ENCODE measurements around the gene PSD4.

Gene PSD4

DNA sequence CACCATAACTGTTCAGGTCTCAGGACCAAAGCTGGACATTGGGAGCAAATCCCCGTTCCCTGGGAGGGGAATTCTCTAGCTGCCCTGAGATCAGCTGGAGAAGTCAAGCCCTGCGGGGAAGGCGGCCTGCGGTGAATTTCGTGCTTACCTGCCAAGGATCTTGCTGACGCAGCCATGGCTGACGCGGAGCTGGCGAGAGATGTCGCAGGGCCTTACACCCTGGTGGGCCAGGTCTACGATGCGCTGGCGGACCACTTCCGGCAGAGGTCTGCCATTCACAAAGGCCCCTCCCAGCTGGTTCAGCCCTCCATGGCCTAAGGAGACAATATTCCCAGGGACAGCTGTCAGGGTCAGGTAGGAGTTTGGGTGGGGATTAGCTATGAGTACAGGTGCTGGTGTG is 72.8 kb downstream of the PSD4 start:
- Mint-ChIP-seq H3K36me3 (ENCODE audit: low read depth) (peaks cover 9% of the 10 kb centered on the region), H3K4me1 (ENCODE audit: low read depth) (peaks cover 35% of the 10 kb centered on the region), H3K4me3 (no peak overlapping the region), H3K9me3 (no peaks in the 10 kb centered on the region), H3K27me3 (no peaks in the 10 kb centered on the region), H3K27ac (no peak overlapping the region)
- DNase-seq: no peak

DNA sequence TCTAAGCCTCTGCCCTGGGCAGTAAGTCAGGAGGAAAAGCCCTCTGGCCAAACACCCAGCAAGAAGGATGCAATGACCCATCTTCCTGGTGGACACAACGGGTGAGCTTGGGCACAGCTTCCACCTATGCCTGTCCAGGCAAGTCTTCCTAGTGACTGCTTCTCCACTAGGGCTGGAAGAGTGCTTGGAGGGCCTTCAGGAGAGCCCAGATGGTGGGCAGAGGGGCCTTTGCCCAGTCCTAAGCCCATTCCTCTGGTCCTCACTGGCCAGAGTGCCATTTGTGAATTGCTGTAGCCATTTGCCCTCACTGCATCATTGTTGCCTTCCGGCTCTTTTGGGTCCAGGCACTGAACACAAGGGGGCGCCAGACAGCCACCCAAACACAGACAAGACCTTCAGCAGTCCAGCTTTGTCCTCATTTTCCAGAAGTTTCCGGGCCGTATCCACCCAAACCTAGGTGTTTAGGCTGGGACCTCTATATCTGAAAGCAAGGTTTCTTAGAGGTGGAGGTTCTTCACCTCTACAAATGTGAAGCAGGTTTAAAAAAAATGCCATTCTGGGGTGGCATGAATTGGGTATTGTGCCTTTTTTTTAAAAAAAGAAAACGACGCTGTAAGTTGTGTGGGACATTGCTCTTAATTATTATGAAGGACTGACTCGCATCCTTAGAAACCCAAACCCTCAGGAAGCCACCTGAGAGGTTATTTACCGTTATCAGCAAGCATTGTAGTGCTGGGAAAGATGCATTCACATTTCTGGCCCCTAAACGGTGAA is 75.4 kb downstream of the PSD4 start:
- Mint-ChIP-seq H3K27me3 (no peaks in the 10 kb centered on the region), H3K4me3 (no peak overlapping the region), H3K9me3 (no peaks in the 10 kb centered on the region), H3K36me3 (ENCODE audit: low read depth) (no peaks in the 10 kb centered on the region), H3K27ac (no peak overlapping the region), H3K4me1 (ENCODE audit: low read depth) (peaks cover 48% of the 10 kb centered on the region)
- peak; percentile 84 for DNase-seq

DNA sequence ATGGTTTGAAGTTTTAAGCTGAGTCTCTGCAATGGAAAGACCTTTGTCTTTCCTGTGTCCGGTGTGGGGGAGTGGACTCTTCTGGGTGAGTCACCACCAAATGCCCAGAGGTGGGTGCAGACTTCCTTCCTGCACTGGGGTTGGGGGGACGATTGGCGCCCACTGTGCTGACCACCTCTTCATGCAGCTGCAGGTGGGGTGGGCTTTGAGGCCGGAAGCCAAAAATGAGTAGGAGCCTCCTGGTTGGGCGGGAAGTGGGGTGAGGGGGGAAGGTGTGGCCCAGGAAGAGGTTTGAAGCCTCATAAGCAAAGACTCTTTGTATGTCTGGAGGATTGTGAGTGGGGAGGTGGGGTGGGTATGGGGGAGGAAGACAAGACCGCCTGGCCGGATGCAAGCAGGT is 77.3 kb downstream of the PSD4 start:
- peaks cover 65% of the 10 kb centered on the region for H3K4me1 Mint-ChIP-seq (ENCODE audit: low read depth)
- H3K9me3 Mint-ChIP-seq: no peaks in the 10 kb centered on the region
- DNase-seq: no peak

DNA sequence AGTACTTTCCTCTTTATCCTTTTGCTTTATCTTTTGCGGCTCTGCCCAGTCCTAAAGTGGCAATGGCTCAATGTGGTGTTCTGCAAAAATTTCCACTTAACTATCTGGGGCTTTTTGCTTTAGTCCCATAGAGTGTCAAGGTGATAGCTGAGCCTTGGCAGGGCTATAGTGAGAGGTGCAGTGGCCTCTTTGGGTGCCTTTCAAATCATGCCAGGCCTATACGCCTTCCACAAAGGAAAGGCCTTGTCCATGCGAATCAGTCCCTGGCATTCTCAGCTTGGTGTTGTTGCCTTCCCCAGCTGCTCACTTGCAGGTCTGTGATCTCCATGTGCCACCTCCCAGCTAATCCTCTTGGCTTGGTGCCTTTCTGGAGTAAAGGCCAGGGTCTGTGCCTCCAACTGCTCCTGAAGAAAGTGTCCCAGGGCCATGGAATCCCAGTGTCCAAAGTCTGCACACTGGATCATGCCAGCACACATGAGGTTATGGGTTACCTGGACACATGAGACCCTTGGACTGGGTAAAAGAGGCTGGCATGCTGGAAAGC is 78.3 kb downstream of the PSD4 start:
- Mint-ChIP-seq H3K4me3 (no peak overlapping the region), H3K27ac (peak overlapping the region; percentile 39), H3K9me3 (no peaks in the 10 kb centered on the region), H3K36me3 (ENCODE audit: low read depth) (peaks cover 8% of the 10 kb centered on the region), H3K27me3 (no peaks in the 10 kb centered on the region), H3K4me1 (ENCODE audit: low read depth) (peaks cover 72% of the 10 kb centered on the region)
- DNase-seq: no peak

More for the DNA sequence above, 77.3 kb downstream of the PSD4 start:
- H3K27ac Mint-ChIP-seq: peak overlapping the region; percentile 78
- H3K4me3 Mint-ChIP-seq: no peak overlapping the region
- H3K36me3 Mint-ChIP-seq (ENCODE audit: low read depth): peaks cover 6% of the 10 kb centered on the region
- H3K27me3 Mint-ChIP-seq: no peaks in the 10 kb centered on the region

DNA sequence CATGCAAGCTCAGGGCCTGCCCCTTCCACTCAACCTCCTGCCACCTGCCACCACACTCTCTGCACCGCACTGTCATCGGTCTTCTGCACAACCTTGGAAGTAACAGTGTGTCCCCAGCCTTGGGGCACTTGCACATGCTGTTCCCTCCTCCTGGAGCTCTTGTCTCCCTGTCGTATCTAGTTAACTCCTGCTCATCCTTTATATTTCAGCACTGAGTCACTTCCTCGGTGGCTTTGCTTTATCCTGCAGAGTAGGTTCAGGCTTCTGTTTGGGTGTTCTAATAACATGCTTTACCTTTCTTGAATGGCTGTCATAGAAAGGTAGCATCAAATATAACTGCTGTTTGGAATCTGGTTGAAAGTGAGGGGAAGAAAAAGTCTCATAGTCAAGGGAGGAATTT is 79.7 kb downstream of the PSD4 start:
- peak overlapping the region; percentile 35 for H3K27ac Mint-ChIP-seq
- H3K9me3 Mint-ChIP-seq: no peaks in the 10 kb centered on the region
- DNase-seq: no peak
- no peak overlapping the region for H3K4me3 Mint-ChIP-seq
- H3K27me3 Mint-ChIP-seq: no peaks in the 10 kb centered on the region
- H3K4me1 Mint-ChIP-seq (ENCODE audit: low read depth): peaks cover 85% of the 10 kb centered on the region
- H3K36me3 Mint-ChIP-seq (ENCODE audit: low read depth): peaks cover 8% of the 10 kb centered on the region

DNA sequence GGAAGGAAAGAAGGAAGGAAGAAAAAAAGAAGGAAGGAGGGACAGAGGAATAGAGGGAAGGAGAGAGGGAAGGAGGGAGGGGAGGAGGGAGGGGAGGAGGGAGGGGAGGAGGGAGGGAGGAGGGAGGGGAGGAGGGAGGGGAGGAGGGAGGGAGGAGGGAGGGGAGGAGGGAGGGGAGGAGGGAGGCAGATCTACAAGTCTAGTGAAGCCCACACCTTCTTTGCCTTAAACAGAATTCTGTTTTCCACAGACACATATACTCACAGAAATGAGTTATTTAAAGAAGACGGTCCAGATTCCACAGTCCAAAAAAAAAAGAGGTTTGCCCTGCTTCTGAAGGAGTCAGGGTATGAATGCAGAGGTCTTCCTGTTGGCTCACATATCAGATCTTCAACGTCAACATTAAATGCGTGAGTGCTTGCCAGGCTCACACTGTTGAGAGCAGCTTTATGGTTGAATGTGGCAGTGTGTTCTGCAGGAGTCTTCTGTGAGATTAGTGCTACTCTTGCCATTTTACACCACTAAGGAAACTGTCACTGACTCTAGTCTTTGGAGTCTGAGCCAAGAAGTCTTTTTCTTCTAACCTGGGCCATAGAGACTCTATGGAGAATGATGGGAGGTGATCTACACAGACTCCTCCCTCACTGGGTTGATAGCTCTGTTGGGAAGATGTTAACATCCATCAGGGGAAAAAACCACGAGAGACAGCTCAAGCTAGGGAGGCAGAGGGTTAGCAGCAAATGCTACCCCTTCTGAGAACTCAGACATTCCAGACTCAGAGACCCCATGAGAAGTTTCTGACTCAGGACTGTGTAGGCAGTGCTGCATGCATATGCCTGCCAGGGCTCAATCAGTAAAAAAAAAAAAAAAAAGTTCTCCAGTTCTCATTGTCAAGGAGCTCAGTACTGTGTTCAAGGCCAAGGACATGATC is 81.6 kb downstream of the PSD4 start:
- H3K4me1 Mint-ChIP-seq (ENCODE audit: low read depth): peaks cover 78% of the 10 kb centered on the region
- no peaks in the 10 kb centered on the region for H3K9me3 Mint-ChIP-seq
- H3K27ac Mint-ChIP-seq: peak overlapping the region; percentile 11
- DNase-seq: no peak
- no peaks in the 10 kb centered on the region for H3K27me3 Mint-ChIP-seq
- H3K36me3 Mint-ChIP-seq (ENCODE audit: low read depth): peaks cover 12% of the 10 kb centered on the region
- no peak overlapping the region for H3K4me3 Mint-ChIP-seq

DNA sequence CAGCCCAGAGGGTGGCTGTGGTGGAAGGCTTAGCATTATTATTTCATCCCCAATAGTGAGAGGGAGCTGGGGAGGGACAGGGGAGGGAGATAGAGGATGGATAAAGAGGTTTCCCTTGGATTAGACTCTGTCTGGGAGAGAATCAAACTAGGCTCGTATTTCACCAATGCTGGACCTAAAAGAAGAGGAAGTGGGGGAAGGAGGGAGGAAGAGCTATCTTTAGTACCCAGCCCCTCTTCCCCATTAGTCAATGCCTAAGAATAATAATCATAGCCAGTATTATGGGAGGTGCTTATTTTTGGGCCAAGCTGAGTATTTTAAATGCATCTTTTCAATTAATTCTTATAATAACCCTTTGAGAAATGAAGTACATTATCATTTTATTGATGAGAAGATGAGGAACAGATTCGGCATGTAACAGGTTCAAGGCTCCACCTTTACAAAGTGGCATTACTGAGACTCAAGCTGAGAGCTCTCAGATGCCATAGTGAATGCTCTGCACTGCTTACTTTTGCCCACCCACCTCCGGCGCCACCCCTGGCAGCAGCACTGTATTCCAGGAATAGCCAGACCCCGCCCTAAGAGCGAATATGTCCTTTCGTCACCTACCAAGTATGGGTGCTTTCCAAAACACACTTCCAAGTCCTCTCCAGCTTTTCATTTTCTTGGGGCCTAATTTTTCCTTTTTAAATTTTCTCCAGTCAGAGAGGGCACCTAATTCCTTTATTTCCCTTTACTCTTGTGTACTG is 83.9 kb downstream of the PSD4 start:
- no peaks in the 10 kb centered on the region for H3K9me3 Mint-ChIP-seq
- no peak for DNase-seq
- peaks cover 58% of the 10 kb centered on the region for H3K4me1 Mint-ChIP-seq (ENCODE audit: low read depth)
- peaks cover 13% of the 10 kb centered on the region for H3K36me3 Mint-ChIP-seq (ENCODE audit: low read depth)
- no peak overlapping the region for H3K4me3 Mint-ChIP-seq
- H3K27ac Mint-ChIP-seq: no peak overlapping the region
- no peaks in the 10 kb centered on the region for H3K27me3 Mint-ChIP-seq

DNA sequence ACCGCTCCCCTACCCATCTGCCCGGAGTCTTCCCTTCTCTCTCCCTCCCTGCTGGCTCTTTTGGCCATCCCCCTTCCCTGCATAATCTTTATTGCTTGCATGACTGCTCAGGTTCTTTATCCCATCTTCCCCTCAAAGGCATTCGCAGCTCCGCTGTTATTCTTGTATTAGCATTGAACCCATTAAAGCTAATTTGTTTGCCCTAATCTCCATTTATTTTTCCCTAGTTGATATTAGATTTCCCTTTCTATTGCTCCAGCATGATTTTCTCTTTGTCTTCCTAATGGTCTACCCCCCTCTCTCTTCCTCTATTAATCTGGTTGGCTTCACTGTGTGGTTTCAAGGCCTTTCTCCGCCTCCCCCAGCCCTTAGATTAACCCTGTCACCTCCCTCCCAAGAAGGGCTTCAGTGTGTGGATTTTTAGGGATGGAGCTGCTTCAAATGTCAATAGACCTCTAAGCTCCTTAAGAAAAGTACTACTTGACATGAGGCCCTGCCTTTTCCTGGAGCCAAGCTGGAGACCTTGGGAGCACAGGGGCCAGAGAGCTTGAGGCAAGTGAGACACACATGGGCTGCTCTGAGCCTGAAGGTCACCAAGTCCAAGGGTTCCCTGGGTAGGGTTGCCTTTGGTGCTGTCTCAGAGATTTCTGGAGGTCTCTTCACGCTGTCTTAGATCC is 84.8 kb downstream of the PSD4 start:
- Mint-ChIP-seq H3K36me3 (ENCODE audit: low read depth) (peaks cover 20% of the 10 kb centered on the region), H3K4me3 (no peak overlapping the region), H3K27me3 (no peaks in the 10 kb centered on the region), H3K9me3 (no peaks in the 10 kb centered on the region), H3K4me1 (ENCODE audit: low read depth) (peaks cover 48% of the 10 kb centered on the region), H3K27ac (no peak overlapping the region)
- no peak for DNase-seq
